ENCODE data around the gene FLRT1.

FLRT1 gene

GRCh38 chr11:64049509-64049908, 13.8 kb downstream of the FLRT1 start:
- no peak for DNase-seq

- no peak for DNase-seq
These were observed 15.6 kb downstream of the FLRT1 start for GRCh38 chr11:64051297-64051696.

- no peak for DNase-seq
These were observed 16.7 kb downstream of the FLRT1 start for GRCh38 chr11:64052436-64052835.

GRCh38 chr11:64052938-64053622, 17.3 kb downstream of the FLRT1 start:
- no peak for DNase-seq

- no peak for DNase-seq
These were observed 18.0 kb downstream of the FLRT1 start for GRCh38 chr11:64053699-64054098.

GRCh38 chr11:64055077-64055476, 19.3 kb downstream of the FLRT1 start:
- no peak for DNase-seq

- DNase-seq = no peak
These were observed 20.6 kb downstream of the FLRT1 start for GRCh38 chr11:64056213-64056785.

- no peak for DNase-seq
These were observed 21.1 kb downstream of the FLRT1 start for GRCh38 chr11:64056861-64057260.

GRCh38 chr11:64057890-64058289, 22.2 kb downstream of the FLRT1 start:
- DNase-seq = no peak

GRCh38 chr11:64058494-64058893, 22.8 kb downstream of the FLRT1 start:
- no peak for DNase-seq

- DNase-seq = no peak
These were observed 23.8 kb downstream of the FLRT1 start for GRCh38 chr11:64059339-64060140.

- DNase-seq = no peak
These were observed 24.6 kb downstream of the FLRT1 start for GRCh38 chr11:64060263-64060860.

- DNase-seq = peak; percentile 43 to 53
These were observed 25.2 kb downstream of the FLRT1 start for GRCh38 chr11:64060861-64061444.

GRCh38 chr11:64062185-64063039, 26.7 kb downstream of the FLRT1 start:
- DNase-seq = no peak

- DNase-seq = no peak
These were observed 28.0 kb downstream of the FLRT1 start for GRCh38 chr11:64063777-64064176.

GRCh38 chr11:64064374-64065140, 28.8 kb downstream of the FLRT1 start:
- no peak for DNase-seq

GRCh38 chr11:64065141-64065465, 29.4 kb downstream of the FLRT1 start:
- no peak for DNase-seq

GRCh38 chr11:64065712-64066111, 30.0 kb downstream of the FLRT1 start:
- DNase-seq = no peak

- DNase-seq = no peak
These were observed 31.7 kb downstream of the FLRT1 start for GRCh38 chr11:64067230-64067993.

GRCh38 chr11:64068705-64069400, 33.1 kb downstream of the FLRT1 start:
- no peak for DNase-seq
